Activated CD8-positive, alpha-beta T cell treated with anti-CD3 and anti-CD28 coated beads, Interleukin-2, amount 10 ng/mL, durations not matched to agents 7 days and 5 days (primary cell): ENCODE data around the gene PCK1. TPM values are rescaled to one million over a fixed set of nuclear protein-coding genes. Genes with fewer than 3 reads are reported as not detected.
"Not testable (repeated sequence)": the region's sequence is repeated elsewhere in the genome, so short reads cannot be mapped to it uniquely, and the experiment has no call there.

Experiments used
- ATAC-seq: fragments of 150-1000 bp; cut with Tn5 transposase; one replicate; pipeline ENCODE4 v1.10.0; 2021; ENCODE audit warnings: moderate library complexity
- CTCF ChIA-PET: fragments of 350-600 bp; sonication (Branson Sonifier 250); formaldehyde crosslinking; loops from one replicate; lab custom pipeline; 2021; ENCODE audit warnings: antibody characterized with exemption; lab: Charles Lee
- POLR2A ChIA-PET: fragments of 350-600 bp; sonication (Branson Sonifier 250); formaldehyde crosslinking; loops from one replicate; lab custom pipeline; 2021; ENCODE audit warnings: antibody characterized with exemption; lab: Charles Lee
- DNase-seq: peaks from one replicate; pipeline ENCODE4 v3.0.0-alpha.2; 2020
- H3K27ac Mint-ChIP-seq: one replicate; pipeline ENCODE4 v1.8.0; 2021; ENCODE audit warnings: mild to moderate bottlenecking, mixed read lengths
- H3K27me3 Mint-ChIP-seq: one replicate; pipeline ENCODE4 v1.8.0; 2021; ENCODE audit warnings: low read depth, mixed read lengths
- H3K36me3 Mint-ChIP-seq: one replicate; pipeline ENCODE4 v1.8.0; 2021; ENCODE audit warnings: low read depth, mixed read lengths
- H3K4me1 Mint-ChIP-seq: one replicate; pipeline ENCODE4 v1.8.0; 2021; ENCODE audit warnings: low read depth, mixed read lengths
- H3K4me3 Mint-ChIP-seq: one replicate; pipeline ENCODE4 v1.8.0; 2021; ENCODE audit warnings: mild to moderate bottlenecking, mixed read lengths
- H3K9me3 Mint-ChIP-seq: one replicate; pipeline ENCODE4 v1.8.0; 2022; ENCODE audit warnings: mixed read lengths; ENCODE audit not compliant: insufficient read depth
- total RNA-seq, 2 experiments: library from RNA; stranded (reverse); gene quantifications; one replicate each; pipeline ENCODE4 v1.2.3, GENCODE V29; 2021

PCK1 gene
- total RNA-seq, result not detected

- ChIA-PET POLR2A (no interaction called here), CTCF (no interaction called here)
- Mint-ChIP-seq H3K9me3 (no peaks in the 10 kb centered on the region), H3K4me3 (no peak within 1 kb of the TSS), H3K27ac (no peak within 1 kb of the TSS), H3K27me3 (no peaks in the 10 kb centered on the region), H3K36me3 (no peaks in the 10 kb centered on the region), H3K4me1 (no peaks in the 10 kb centered on the region)
- ATAC-seq, result no peak
- no peak for DNase-seq
These were observed at the start of gene PCK1 for GRCh38 chr20:57560554-57561355. Gene PCK1, plus strand, starts transcription at chr20:57561110. Its CDS starts 302 bp downstream, at chr20:57561412.

- H3K27ac Mint-ChIP-seq, POLR2A ChIA-PET, H3K4me1 Mint-ChIP-seq, H3K36me3 Mint-ChIP-seq, H3K9me3 Mint-ChIP-seq, DNase-seq, ATAC-seq, H3K4me3 Mint-ChIP-seq: not testable (repeated sequence)
- CTCF ChIA-PET, result interaction anchor here (0.6 to 1.2 kb wide), 2 partner anchors 16 to 536 kb away, joined by 3 read pairs; no protein-coding TSS in a partner anchor
- peaks cover 17% of the 10 kb centered on the region for H3K27me3 Mint-ChIP-seq
These were observed 49.2 kb upstream of the PCK1 start for GRCh38 chr20:57511709-57512108.

GRCh38 chr20:57512432-57512831 is 48.5 kb upstream of the PCK1 start:
- ChIA-PET CTCF (interaction anchor here (1.2 kb wide), 1 partner anchor 17 kb away, joined by 3 read pairs; no protein-coding TSS in a partner anchor), POLR2A (no interaction called here)
- H3K9me3 Mint-ChIP-seq, result no peaks in the 10 kb centered on the region
- H3K27ac Mint-ChIP-seq, result no peak overlapping the region
- DNase-seq (no peak), ATAC-seq (no peak)
- no peaks in the 10 kb centered on the region for H3K4me1 Mint-ChIP-seq
- H3K36me3 Mint-ChIP-seq, result no peaks in the 10 kb centered on the region
- H3K4me3 Mint-ChIP-seq, result no peak overlapping the region
- peaks cover 17% of the 10 kb centered on the region for H3K27me3 Mint-ChIP-seq

GRCh38 chr20:57513199-57513598 is 47.7 kb upstream of the PCK1 start:
- H3K4me3 Mint-ChIP-seq, result no peak overlapping the region
- H3K27me3 Mint-ChIP-seq, result peaks cover 15% of the 10 kb centered on the region
- ATAC-seq (no peak), DNase-seq (no peak)
- no peaks in the 10 kb centered on the region for H3K4me1 Mint-ChIP-seq
- no peaks in the 10 kb centered on the region for H3K9me3 Mint-ChIP-seq
- ChIA-PET CTCF (interaction anchor here (1.3 kb wide), 2 partner anchors 14 to 83 kb away, joined by 3 to 5 read pairs; no protein-coding TSS in a partner anchor), POLR2A (no interaction called here)
- H3K36me3 Mint-ChIP-seq, result no peaks in the 10 kb centered on the region
- H3K27ac Mint-ChIP-seq, result no peak overlapping the region

- DNase-seq (peak; percentile 46), ATAC-seq (no peak)
- CTCF ChIA-PET, result interaction anchor here (1.3 kb wide), 1 partner anchor 16 kb away, joined by 3 read pairs; no protein-coding TSS in a partner anchor
- no peaks in the 10 kb centered on the region for H3K4me1 Mint-ChIP-seq
- H3K27me3 Mint-ChIP-seq, result peaks cover 7% of the 10 kb centered on the region
- H3K36me3 Mint-ChIP-seq, result no peaks in the 10 kb centered on the region
- no peaks in the 10 kb centered on the region for H3K9me3 Mint-ChIP-seq
- POLR2A ChIA-PET, result no interaction called here
- H3K27ac Mint-ChIP-seq, result no peak overlapping the region
- no peak overlapping the region for H3K4me3 Mint-ChIP-seq
These were observed 46.6 kb upstream of the PCK1 start for GRCh38 chr20:57514273-57514751.

GRCh38 chr20:57517904-57518303 is 43.0 kb upstream of the PCK1 start:
- H3K9me3 Mint-ChIP-seq, result no peaks in the 10 kb centered on the region
- ATAC-seq (no peak), DNase-seq (no peak)
- H3K27ac Mint-ChIP-seq, result no peak overlapping the region
- POLR2A ChIA-PET, result no interaction called here
- H3K4me1 Mint-ChIP-seq, result peaks cover 6% of the 10 kb centered on the region
- H3K36me3 Mint-ChIP-seq, result no peaks in the 10 kb centered on the region
- peaks cover 8% of the 10 kb centered on the region for H3K27me3 Mint-ChIP-seq
- H3K4me3 Mint-ChIP-seq, result no peak overlapping the region
- CTCF ChIA-PET, result no interaction called here

- DNase-seq (no peak), ATAC-seq (no peak)
- no peak overlapping the region for H3K4me3 Mint-ChIP-seq
- no peaks in the 10 kb centered on the region for H3K36me3 Mint-ChIP-seq
- H3K9me3 Mint-ChIP-seq, result no peaks in the 10 kb centered on the region
- H3K27ac Mint-ChIP-seq, result no peak overlapping the region
- POLR2A ChIA-PET, result no interaction called here
- peaks cover 8% of the 10 kb centered on the region for H3K27me3 Mint-ChIP-seq
- H3K4me1 Mint-ChIP-seq, result peaks cover 10% of the 10 kb centered on the region
- CTCF ChIA-PET, result interaction anchor here (0.8 to 1.6 kb wide), 2 partner anchors 73 to 176 kb away, joined by 3 to 5 read pairs; no protein-coding TSS in a partner anchor
These were observed 38.4 kb upstream of the PCK1 start for GRCh38 chr20:57522380-57523140.

GRCh38 chr20:57523782-57524181 is 37.1 kb upstream of the PCK1 start:
- Mint-ChIP-seq H3K36me3 (no peaks in the 10 kb centered on the region), H3K4me1 (peaks cover 10% of the 10 kb centered on the region), H3K27ac (no peak overlapping the region), H3K27me3 (peaks cover 8% of the 10 kb centered on the region), H3K4me3 (no peak overlapping the region), H3K9me3 (no peaks in the 10 kb centered on the region)
- POLR2A ChIA-PET, result no interaction called here
- CTCF ChIA-PET, result no interaction called here
- DNase-seq (no peak), ATAC-seq (no peak)

- H3K4me1 Mint-ChIP-seq, result peaks cover 10% of the 10 kb centered on the region
- no peak within 1 kb of the TSS for H3K27ac Mint-ChIP-seq
- no peak within 1 kb of the TSS for H3K4me3 Mint-ChIP-seq
- no peaks in the 10 kb centered on the region for H3K36me3 Mint-ChIP-seq
- DNase-seq, result no peak
- ChIA-PET POLR2A (no interaction called here), CTCF (no interaction called here)
- no peaks in the 10 kb centered on the region for H3K9me3 Mint-ChIP-seq
- peaks cover 8% of the 10 kb centered on the region for H3K27me3 Mint-ChIP-seq
- no peak for ATAC-seq
These were observed 36.3 kb upstream of the PCK1 start, which contains the start of gene CTCFL for GRCh38 chr20:57524511-57525176. Gene CTCFL, minus strand, starts transcription at chr20:57525140. Its CDS starts 935 bp downstream, at chr20:57524205.

GRCh38 chr20:57525328-57526086 is 35.4 kb upstream of the PCK1 start:
- DNase-seq, result no peak
- ChIA-PET CTCF (no interaction called here), POLR2A (no interaction called here)
- Mint-ChIP-seq H3K27me3 (peaks cover 6% of the 10 kb centered on the region), H3K36me3 (no peaks in the 10 kb centered on the region), H3K27ac (no peak overlapping the region), H3K4me3 (no peak overlapping the region), H3K9me3 (no peaks in the 10 kb centered on the region), H3K4me1 (peaks cover 10% of the 10 kb centered on the region)
- ATAC-seq, result no peak
